GM18526 (cell line): ENCODE results near the gene CEACAM19.

Experiments
- POLR2A ChIP-seq: IDR thresholded peaks from 3 replicates; pipeline ENCODE4 v1.6.1; 2011; ENCODE audit not compliant: insufficient read length; ENCODE audit errors: extremely low read depth

The CEACAM19 gene

DNA sequence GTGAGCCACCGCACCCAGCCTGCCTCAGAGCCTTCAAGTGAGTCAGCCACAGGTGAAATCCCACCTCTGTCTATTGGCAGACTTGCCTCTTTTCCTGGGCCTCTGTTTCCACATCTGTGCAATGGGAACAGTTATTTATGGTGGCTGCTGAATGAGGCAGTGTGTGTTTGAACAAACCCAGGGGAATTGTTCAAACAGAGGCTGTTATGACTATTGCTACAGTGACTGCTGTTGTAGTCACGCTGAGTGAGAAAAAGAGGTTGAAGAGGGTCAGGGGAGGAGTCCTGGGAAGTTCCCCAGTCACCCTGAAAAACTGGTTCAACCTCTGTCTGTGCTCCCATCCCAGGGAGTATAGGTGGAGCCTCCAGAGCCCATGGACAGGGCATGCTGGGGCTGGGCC lies at the start of gene CEACAM19:
TSS of gene CEACAM19 (plus strand) at position 83 of the 400 bp plus-strand sequence. CDS start 450 bp downstream, outside the sequence.
- no peak for TF ChIP-seq POLR2A

- TF ChIP-seq POLR2A: no peak
These were observed 48.2 kb upstream of the CEACAM19 start for GRCh38 chr19:44623080-44623479.

- TF ChIP-seq POLR2A: no peak
These were observed 47.7 kb upstream of the CEACAM19 start for GRCh38 chr19:44623626-44624025.

GRCh38 chr19:44624840-44625354 lies 46.4 kb upstream of the CEACAM19 start:
- TF ChIP-seq POLR2A: no peak

DNA sequence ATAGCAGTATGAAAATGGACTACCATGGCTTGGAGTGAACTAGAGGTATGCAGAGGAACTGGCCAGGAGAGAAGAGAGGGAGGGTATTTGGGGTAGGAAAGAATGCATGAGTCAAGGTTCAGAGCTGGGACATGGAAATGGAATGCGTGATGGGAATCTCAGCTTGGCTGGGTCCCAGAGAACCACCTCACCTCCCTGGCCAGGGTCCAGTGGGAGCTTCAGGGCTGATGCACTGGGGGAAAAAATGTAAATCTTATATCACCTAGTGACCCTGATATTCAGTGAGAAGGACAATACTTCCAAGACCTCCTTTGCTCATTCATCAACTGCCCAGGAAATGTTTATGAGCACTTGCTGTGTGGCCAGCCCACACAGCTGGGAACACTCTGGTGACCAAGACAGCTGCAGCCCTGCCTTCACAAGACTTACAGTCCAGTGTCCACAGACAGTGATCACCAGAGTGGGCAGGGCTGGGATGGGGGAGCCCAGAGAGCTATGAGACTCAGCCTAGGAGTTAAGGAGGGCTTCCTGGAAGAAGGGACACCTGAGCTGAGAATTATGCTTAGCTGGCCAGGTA lies 45.1 kb upstream of the CEACAM19 start:
- no peak for TF ChIP-seq POLR2A

- no peak for TF ChIP-seq POLR2A
These were observed 43.7 kb upstream of the CEACAM19 start for GRCh38 chr19:44627631-44628030.

GRCh38 chr19:44628793-44629192 lies 42.5 kb upstream of the CEACAM19 start:
- no peak for TF ChIP-seq POLR2A

GRCh38 chr19:44634785-44635184 lies 36.5 kb upstream of the CEACAM19 start:
- TF ChIP-seq POLR2A: no peak

DNA sequence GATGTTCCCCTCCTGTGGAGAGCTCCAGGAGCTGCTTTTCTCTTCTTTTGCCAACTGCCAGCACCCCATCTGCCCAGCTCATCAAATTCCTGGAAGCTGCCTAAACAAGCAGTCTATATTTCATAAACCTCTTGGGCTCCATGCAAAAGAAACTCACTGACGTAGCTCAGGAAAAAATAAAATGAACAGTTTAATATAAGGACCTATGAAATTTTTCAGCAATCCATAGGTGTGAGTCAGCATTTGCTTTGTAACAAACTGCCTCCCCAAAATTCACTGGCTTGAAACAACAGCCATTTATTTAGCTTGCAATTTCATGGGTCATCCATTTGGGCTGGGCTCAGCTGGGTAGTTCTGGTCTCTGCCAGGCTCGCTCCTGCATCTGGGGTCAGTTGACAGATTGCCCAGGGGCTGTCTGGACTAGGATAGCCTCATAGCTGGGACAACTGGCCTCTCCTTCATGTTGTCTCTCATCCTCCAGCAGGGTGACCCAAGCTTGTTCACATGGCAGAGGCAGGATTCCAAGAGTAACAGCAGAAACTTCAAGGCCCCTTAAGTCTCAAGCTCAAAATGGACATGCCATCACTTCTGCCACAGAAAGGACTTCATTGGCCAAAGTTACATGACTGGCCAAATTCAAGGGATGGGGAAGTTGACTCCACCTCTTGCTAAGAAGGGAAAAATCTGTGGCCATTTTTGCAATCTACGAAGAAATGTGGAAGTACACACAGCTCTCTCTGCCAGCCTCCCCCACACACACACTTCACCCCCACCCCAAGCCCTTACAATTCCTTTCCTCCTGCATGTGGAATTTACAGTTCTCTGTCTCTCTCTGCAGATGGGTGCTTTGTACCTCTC lies 35.5 kb upstream of the CEACAM19 start:
- TF ChIP-seq POLR2A: no peak

GRCh38 chr19:44636439-44637389 lies 34.6 kb upstream of the CEACAM19 start:
- no peak for TF ChIP-seq POLR2A

GRCh38 chr19:44637390-44637764 lies 33.9 kb upstream of the CEACAM19 start:
- TF ChIP-seq POLR2A: no peak

DNA sequence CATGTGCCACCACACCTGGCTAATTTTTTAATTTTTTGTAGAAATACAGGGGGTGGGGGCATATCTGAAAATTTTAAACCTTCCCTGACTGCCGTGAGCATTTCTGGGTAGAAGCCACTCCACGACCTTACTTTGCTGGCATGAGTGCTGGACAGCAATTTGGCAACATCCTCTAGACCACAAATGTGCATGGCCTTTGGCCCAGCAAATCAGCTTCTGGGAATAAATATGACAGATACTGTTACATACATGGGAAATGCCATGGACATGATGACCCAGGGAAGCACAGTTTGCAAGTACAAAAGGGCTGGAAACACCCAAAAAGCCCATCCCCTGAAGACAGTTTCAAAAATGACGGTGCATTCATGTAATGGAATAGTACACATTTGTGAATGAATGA lies 30.8 kb upstream of the CEACAM19 start:
- no peak for TF ChIP-seq POLR2A

DNA sequence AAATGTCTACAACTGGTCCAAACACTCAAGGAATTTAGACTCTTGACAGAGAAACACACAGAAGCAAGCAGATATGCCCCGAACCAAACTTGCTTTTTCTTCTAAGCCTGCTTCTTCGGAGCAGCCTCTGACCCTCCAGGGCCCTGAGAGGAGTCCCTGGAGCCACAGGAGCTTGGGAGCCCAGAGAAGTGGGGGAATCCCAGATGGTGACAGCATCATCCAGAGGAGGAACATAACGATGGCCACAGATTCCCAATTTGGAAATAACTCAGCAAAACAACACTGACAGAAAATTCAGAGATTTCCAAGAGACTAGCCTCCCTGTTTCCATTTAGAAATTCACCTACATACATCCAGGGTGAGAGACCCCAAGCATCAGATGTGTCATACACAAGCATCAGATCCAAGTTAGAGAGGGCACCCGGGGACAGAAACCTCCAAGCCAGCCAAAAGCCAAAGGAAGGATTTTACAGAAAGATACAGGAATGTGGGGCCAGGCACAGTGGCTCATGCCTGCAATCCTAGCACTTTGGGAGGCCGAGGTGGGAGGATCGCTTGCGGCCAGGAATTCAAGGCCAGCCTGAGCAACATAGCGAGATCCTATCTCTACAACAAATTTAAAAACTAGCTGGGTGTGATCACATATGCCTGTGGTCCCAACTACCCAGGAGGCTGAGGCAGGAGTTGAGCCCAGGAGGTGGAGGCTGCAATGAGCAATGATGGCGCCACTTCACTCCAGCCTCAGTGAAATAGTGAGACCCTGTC lies 29.6 kb upstream of the CEACAM19 start:
- no peak for TF ChIP-seq POLR2A

- TF ChIP-seq POLR2A: no peak
These were observed 28.9 kb upstream of the CEACAM19 start for GRCh38 chr19:44642377-44642776.
